ENCODE measurements around the gene TROAP.
A peak's percentile ranks its signal among the peaks of the same experiment; 100 is the strongest.

TROAP gene

GRCh38 chr12:49366096-49366651 is 43.1 kb downstream of the TROAP start:
- no peak for TF ChIP-seq CTCF (IDR thresholded peaks at IDR 0.05; ENCODE audit: insufficient read depth, low read depth, low read length, missing control alignments)
- peak overlapping the region; percentile 81 for H3K4me3 ChIP-seq (ENCODE audit: low read length)
- no peak for DNase-seq (ENCODE audit: low read depth)

- peak; percentile 20 for TF ChIP-seq CTCF (IDR thresholded peaks at IDR 0.05; ENCODE audit: insufficient read depth, low read depth, low read length, missing control alignments)
- peak overlapping the region; percentile 81 for H3K4me3 ChIP-seq (ENCODE audit: low read length)
- DNase-seq (ENCODE audit: low read depth): peak; percentile 92
Observed at GRCh38 chr12:49366652-49367380, 43.8 kb downstream of the TROAP start.

- DNase-seq (ENCODE audit: low read depth): no peak
- H3K4me3 ChIP-seq (ENCODE audit: low read length): peak within 1 kb of the TSS; percentile 81
- TF ChIP-seq CTCF (IDR thresholded peaks at IDR 0.05; ENCODE audit: insufficient read depth, low read depth, low read length, missing control alignments): no peak
Observed at GRCh38 chr12:49367381-49368239, 44.6 kb downstream of the TROAP start, which contains the start of gene SPATS2. SPATS2 (plus strand) TSS chr12:49367462; CDS start chr12:49461013, 93,551 bp downstream.

GRCh38 chr12:49368240-49368600 is 45.2 kb downstream of the TROAP start:
- TF ChIP-seq CTCF (IDR thresholded peaks at IDR 0.05; ENCODE audit: insufficient read depth, low read depth, low read length, missing control alignments): no peak
- no peak for DNase-seq (ENCODE audit: low read depth)
- H3K4me3 ChIP-seq (ENCODE audit: low read length): peak overlapping the region; percentile 81

- peak; percentile 52 for DNase-seq (ENCODE audit: low read depth)
- peak; percentile 50 for TF ChIP-seq CTCF (IDR thresholded peaks at IDR 0.05; ENCODE audit: insufficient read depth, low read depth, low read length, missing control alignments)
- no peak overlapping the region for H3K4me3 ChIP-seq (ENCODE audit: low read length)
Observed at GRCh38 chr12:49369411-49370145, 46.5 kb downstream of the TROAP start.

DNA sequence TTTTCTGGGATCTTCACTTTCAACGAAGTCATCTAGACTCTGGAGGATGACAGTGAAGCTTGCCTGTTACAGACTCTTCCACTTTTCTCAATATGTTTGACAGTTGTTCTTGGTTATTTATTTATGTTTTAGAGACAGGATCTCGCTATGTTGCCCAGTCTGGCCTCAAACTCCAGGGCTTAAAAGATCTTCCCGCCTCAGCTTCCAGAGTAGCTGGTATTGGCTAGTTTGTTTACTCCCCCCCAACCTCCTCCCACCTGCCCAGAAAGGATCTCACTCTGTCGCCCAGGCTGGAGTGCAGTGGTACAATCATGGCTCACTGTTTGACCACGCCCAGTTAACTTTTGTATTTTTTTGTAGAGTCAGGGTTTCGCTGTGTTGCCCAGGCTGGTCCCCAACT is 47.5 kb downstream of the TROAP start:
- no peak for TF ChIP-seq CTCF (IDR thresholded peaks at IDR 0.05; ENCODE audit: insufficient read depth, low read depth, low read length, missing control alignments)
- DNase-seq (ENCODE audit: low read depth): no peak
- H3K4me3 ChIP-seq (ENCODE audit: low read length): no peak overlapping the region
